Karpas-422 (cell line): Measurements from ENCODE around the gene BRD2. TPM values are rescaled to one million over a fixed set of nuclear protein-coding genes. Genes with fewer than 3 reads are reported as not detected.

Experiments
- DNase-seq: peaks from one replicate; pipeline ENCODE4 v3.0.0-alpha.2; 2015
- H2AFZ ChIP-seq: fragments of 200-600 bp; sonication (generic); 2 replicates; pipeline ENCODE4 v1.6.1; 2014; ENCODE audit warnings: antibody characterized with exemption, low read length, mixed read lengths
- H3K27ac ChIP-seq: fragments of 200-600 bp; sonication (generic); 2 replicates; pipeline ENCODE4 v1.5.1; 2014; ENCODE audit warnings: mild to moderate bottlenecking, low read length, moderate library complexity
- H3K27me3 ChIP-seq: fragments of 200-600 bp; sonication (generic); 2 replicates; pipeline ENCODE4 v1.6.1; 2014; ENCODE audit warnings: low read length, mixed read lengths
- H3K36me3 ChIP-seq: fragments of 200-600 bp; sonication (generic); 2 replicates; pipeline ENCODE4 v1.6.1; 2014; ENCODE audit warnings: low read length, mixed read lengths; ENCODE audit not compliant: insufficient read depth
- H3K4me1 ChIP-seq: fragments of 200-600 bp; sonication (generic); 2 replicates; pipeline ENCODE4 v1.6.1; 2014; ENCODE audit warnings: mild to moderate bottlenecking, low read length, mixed read lengths
- H3K4me2 ChIP-seq: fragments of 200-600 bp; sonication (generic); 2 replicates; pipeline ENCODE4 v1.6.1; 2014; ENCODE audit warnings: low read length, low read depth, mild to moderate bottlenecking; ENCODE audit not compliant: poor library complexity, severe bottlenecking
- H3K4me3 ChIP-seq: fragments of 200-600 bp; sonication (generic); 2 replicates; pipeline ENCODE4 v1.5.1; 2014; ENCODE audit warnings: mild to moderate bottlenecking, antibody characterized with exemption, low read length, mixed read lengths
- H3K79me2 ChIP-seq: fragments of 200-600 bp; sonication (generic); 2 replicates; pipeline ENCODE4 v1.6.1; 2014; ENCODE audit warnings: mild to moderate bottlenecking, low read length, mixed read lengths
- H3K9ac ChIP-seq: fragments of 200-600 bp; sonication (generic); 2 replicates; pipeline ENCODE4 v1.6.0; 2014; ENCODE audit warnings: low read length
- H3K9me2 ChIP-seq: fragments of 200-600 bp; sonication (generic), shearing (Covaris generic); replicated peaks from 2 replicates; pipeline ENCODE4 v1.6.0; 2014; ENCODE audit warnings: mild to moderate bottlenecking, low read length, moderate library complexity; ENCODE audit not compliant: insufficient read depth
- H3K9me3 ChIP-seq: fragments of 300-700, 200-600 bp; sonication (generic); 2 replicates; pipeline ENCODE4 v1.6.1; 2014; ENCODE audit warnings: low read length, mixed read lengths
- H4K20me1 ChIP-seq: fragments of 200-600 bp; sonication (generic); 2 replicates; pipeline ENCODE4 v1.6.1; 2014; ENCODE audit warnings: mild to moderate bottlenecking, antibody characterized with exemption, low read length, low read depth; ENCODE audit not compliant: insufficient read depth
- total RNA-seq: library from RNA; depleted of rRNA; stranded (reverse); fragments of >200 nt; shearing (Covaris generic); gene quantifications from 2 replicates; pipeline ENCODE4 v1.2.3, GENCODE V29; 2014; ENCODE audit warnings: low replicate concordance

The BRD2 gene
- total RNA-seq, 1 experiment from 2014 or later, result 201 TPM

- H3K36me3 ChIP-seq, result peaks cover 10% of the 10 kb centered on the region
- H3K9ac ChIP-seq, result peak within 1 kb of the TSS; percentile 81
- peaks cover 87% of the 10 kb centered on the region for H3K4me1 ChIP-seq
- peak within 1 kb of the TSS; percentile 93 for H3K4me2 ChIP-seq
- no peaks in the 10 kb centered on the region for H3K9me2 ChIP-seq
- no peaks in the 10 kb centered on the region for H4K20me1 ChIP-seq
- peak within 1 kb of the TSS; percentile 78 for H3K4me3 ChIP-seq
- H3K27me3 ChIP-seq, result no peaks in the 10 kb centered on the region
- no peak within 1 kb of the TSS for H2AFZ ChIP-seq
- H3K9me3 ChIP-seq, result no peaks in the 10 kb centered on the region
- peaks cover 37% of the 10 kb centered on the region for H3K79me2 ChIP-seq
- peak; percentile 98 for DNase-seq
- peak within 1 kb of the TSS; percentile 96 for H3K27ac ChIP-seq
Measured at GRCh38 chr6:32952817-32953739, 15.3 kb upstream of the BRD2 start, which contains the start of gene HLA-DMA. TSS of gene HLA-DMA (minus strand) at chr6:32953097. CDS start at chr6:32953036, 61 bp downstream.

- Histone ChIP-seq H3K9me3 (no peaks in the 10 kb centered on the region), H4K20me1 (no peaks in the 10 kb centered on the region), H3K4me2 (peak overlapping the region; percentile 62), H3K27ac (peak overlapping the region; percentile 96), H3K27me3 (no peaks in the 10 kb centered on the region), H3K79me2 (peaks cover 37% of the 10 kb centered on the region), H3K9me2 (no peaks in the 10 kb centered on the region), H3K4me3 (no peak overlapping the region), H2AFZ (peak overlapping the region; percentile 10; the same call in 1 of the 2 replicates), H3K4me1 (peaks cover 85% of the 10 kb centered on the region), H3K36me3 (peaks cover 10% of the 10 kb centered on the region), H3K9ac (peak overlapping the region; percentile 63; the same call in 1 of the 2 replicates)
- no peak for DNase-seq
Measured at GRCh38 chr6:32953775-32954174, 14.6 kb upstream of the BRD2 start.

GRCh38 chr6:32954267-32954666 is 14.1 kb upstream of the BRD2 start:
- peak overlapping the region; percentile 63 for H3K9ac ChIP-seq
- H3K27ac ChIP-seq, result peak overlapping the region; percentile 96
- H4K20me1 ChIP-seq, result no peaks in the 10 kb centered on the region
- H3K9me2 ChIP-seq, result no peaks in the 10 kb centered on the region
- H3K4me2 ChIP-seq, result peak overlapping the region; percentile 62
- peaks cover 84% of the 10 kb centered on the region for H3K4me1 ChIP-seq
- DNase-seq, result no peak
- H3K79me2 ChIP-seq, result peaks cover 33% of the 10 kb centered on the region
- H3K36me3 ChIP-seq, result peaks cover 6% of the 10 kb centered on the region
- H3K9me3 ChIP-seq, result no peaks in the 10 kb centered on the region
- H3K27me3 ChIP-seq, result no peaks in the 10 kb centered on the region
- H2AFZ ChIP-seq, result peak overlapping the region; percentile 10; the same call in 1 of the 2 replicates
- no peak overlapping the region for H3K4me3 ChIP-seq

- no peaks in the 10 kb centered on the region for H3K36me3 ChIP-seq
- no peaks in the 10 kb centered on the region for H4K20me1 ChIP-seq
- H3K27me3 ChIP-seq, result no peaks in the 10 kb centered on the region
- peak overlapping the region; percentile 63 for H3K9ac ChIP-seq
- peak overlapping the region; percentile 96 for H3K27ac ChIP-seq
- peak overlapping the region; percentile 49 for H3K4me3 ChIP-seq
- peaks cover 78% of the 10 kb centered on the region for H3K4me1 ChIP-seq
- 0 out of 2 replicates have a peak overlapping the region, but pooled peaks have one; percentile 10 for H2AFZ ChIP-seq
- no peaks in the 10 kb centered on the region for H3K9me2 ChIP-seq
- peaks cover 24% of the 10 kb centered on the region for H3K79me2 ChIP-seq
- no peaks in the 10 kb centered on the region for H3K9me3 ChIP-seq
- peak; percentile 83 for DNase-seq
- H3K4me2 ChIP-seq, result peak overlapping the region; percentile 62
Measured at GRCh38 chr6:32954986-32955802, 13.2 kb upstream of the BRD2 start.

- Histone ChIP-seq H3K9me3 (no peaks in the 10 kb centered on the region), H3K27ac (peak overlapping the region; percentile 96), H3K36me3 (no peaks in the 10 kb centered on the region), H4K20me1 (no peaks in the 10 kb centered on the region), H3K27me3 (no peaks in the 10 kb centered on the region), H3K4me1 (peaks cover 74% of the 10 kb centered on the region), H3K9me2 (no peaks in the 10 kb centered on the region), H3K4me2 (peak overlapping the region; percentile 62), H2AFZ (no peak overlapping the region), H3K4me3 (peak overlapping the region; percentile 49), H3K79me2 (peaks cover 21% of the 10 kb centered on the region), H3K9ac (peak overlapping the region; percentile 63)
- DNase-seq, result peak; percentile 83
Measured at GRCh38 chr6:32956176-32956575, 12.2 kb upstream of the BRD2 start.

GRCh38 chr6:32960563-32960962 is 7.8 kb upstream of the BRD2 start:
- no peak overlapping the region for H2AFZ ChIP-seq
- no peaks in the 10 kb centered on the region for H4K20me1 ChIP-seq
- H3K4me2 ChIP-seq, result no peak overlapping the region
- peak overlapping the region; percentile 90 for H3K27ac ChIP-seq
- H3K79me2 ChIP-seq, result peaks cover 22% of the 10 kb centered on the region
- H3K36me3 ChIP-seq, result no peaks in the 10 kb centered on the region
- no peak overlapping the region for H3K4me3 ChIP-seq
- H3K9ac ChIP-seq, result no peak overlapping the region
- H3K9me2 ChIP-seq, result no peaks in the 10 kb centered on the region
- H3K9me3 ChIP-seq, result no peaks in the 10 kb centered on the region
- H3K27me3 ChIP-seq, result no peaks in the 10 kb centered on the region
- DNase-seq, result no peak
- peaks cover 74% of the 10 kb centered on the region for H3K4me1 ChIP-seq

GRCh38 chr6:32962213-32962826 is 6.1 kb upstream of the BRD2 start:
- Histone ChIP-seq H3K9ac (peak overlapping the region; percentile 22; the same call in 1 of the 2 replicates), H2AFZ (no peak overlapping the region), H3K4me3 (peak overlapping the region; percentile 42), H3K4me1 (peaks cover 75% of the 10 kb centered on the region), H3K9me3 (no peaks in the 10 kb centered on the region), H3K79me2 (peaks cover 32% of the 10 kb centered on the region), H3K27ac (peak overlapping the region; percentile 90), H3K36me3 (no peaks in the 10 kb centered on the region), H3K9me2 (no peaks in the 10 kb centered on the region), H3K27me3 (no peaks in the 10 kb centered on the region), H4K20me1 (no peaks in the 10 kb centered on the region), H3K4me2 (peak overlapping the region; percentile 64)
- DNase-seq, result peak; percentile 83
